Ascending aorta (tissue), 2 donors: Measurements from ENCODE around the gene SHOC1. TPM values are rescaled to one million over a fixed set of nuclear protein-coding genes. Genes with fewer than 3 reads are reported as not detected.

Source experiments
- DNase-seq, 2 donors: peaks; one replicate each; pipeline ENCODE4 v3.0.0-alpha.2; 2019; ENCODE audit warnings: low spot score in 2 of 2
- H3K27ac ChIP-seq, 2 donors: fragments of 200-600 bp; sonication (generic); one replicate each; pipeline ENCODE4 v1.5.1; 2016 to 2017; ENCODE audit warnings: mild to moderate bottlenecking in 1 of 2
- H3K27me3 ChIP-seq: fragments of 200-600 bp; sonication (generic); one replicate; pipeline ENCODE4 v1.5.1; 2017
- H3K36me3 ChIP-seq, 2 donors: fragments of 200-600 bp; sonication (generic); one replicate each; pipeline ENCODE4 v1.5.1; 2016
- H3K4me1 ChIP-seq, 2 donors: fragments of 200-600 bp; sonication (generic); one replicate each; pipeline ENCODE4 v1.5.1; 2016 to 2017; ENCODE audit warnings: mild to moderate bottlenecking in 1 of 2
- H3K4me3 ChIP-seq, 2 donors: fragments of 200-600 bp; sonication (generic); one replicate each; pipeline ENCODE4 v1.5.1; 2016 to 2017; ENCODE audit warnings: mild to moderate bottlenecking in 1 of 2
- H3K9me3 ChIP-seq, 2 donors: fragments of 200-600 bp; sonication (generic); one replicate each; pipeline ENCODE4 v1.5.1; 2016
- CTCF ChIP-seq, 3 experiments: fragments of 200-600 bp in 2 of 3; fragments of 450-650 bp in 1 of 3; sonication (generic) in 2 of 3; IDR thresholded peaks; one replicate each; pipeline ENCODE4 v1.5.1; 2016 to 2019; ENCODE audit warnings: antibody characterized with exemption in 3 of 3, mild to moderate bottlenecking in 1 of 3, moderate library complexity in 1 of 3
- intact Hi-C: fragments of 100-400 bp; cut with DNase I; formaldehyde crosslinking; loops from one replicate; pipeline ENCODE4 v1.15.1; 2023
- total RNA-seq: library from RNA; depleted of rRNA; stranded (reverse); fragments of >200 nt; gene quantifications from one replicate; pipeline ENCODE4 v1.1.0, GENCODE V29; 2016

SHOC1 gene
- total RNA-seq, 1 donor from 2014 or later, result not detected

GRCh38 chr9:111839387-111839786 is 44.6 kb upstream of the SHOC1 start:
- no peaks in the 10 kb centered on the region for H3K36me3 ChIP-seq
- no peaks in the 10 kb centered on the region for H3K9me3 ChIP-seq
- no peaks in the 10 kb centered on the region for H3K4me1 ChIP-seq
- H3K27ac ChIP-seq, result no peak overlapping the region
- no peak for TF ChIP-seq CTCF (IDR thresholded peaks at IDR 0.05)
- H3K4me3 ChIP-seq, result no peak overlapping the region
- no peak for DNase-seq
- intact Hi-C loops, result no loop called here
- no peaks in the 10 kb centered on the region for H3K27me3 ChIP-seq

GRCh38 chr9:111838439-111838838 is 43.7 kb upstream of the SHOC1 start:
- intact Hi-C loops, result no loop called here

GRCh38 chr9:111836311-111836710 is 41.6 kb upstream of the SHOC1 start:
- no peak for DNase-seq
- Histone ChIP-seq H3K4me1 (no peaks in the 10 kb centered on the region), H3K4me3 (no peak overlapping the region), H3K27me3 (no peaks in the 10 kb centered on the region), H3K9me3 (no peaks in the 10 kb centered on the region), H3K36me3 (no peaks in the 10 kb centered on the region), H3K27ac (no peak overlapping the region)
- intact Hi-C loops, result no loop called here
- TF ChIP-seq CTCF (IDR thresholded peaks at IDR 0.05), result no peak

More at GRCh38 chr9:111838439-111838838, 43.7 kb upstream of the SHOC1 start:
- Histone ChIP-seq H3K4me1 (no peaks in the 10 kb centered on the region), H3K4me3 (no peak overlapping the region), H3K9me3 (no peaks in the 10 kb centered on the region), H3K27me3 (no peaks in the 10 kb centered on the region), H3K27ac (no peak overlapping the region), H3K36me3 (no peaks in the 10 kb centered on the region)
- no peak for DNase-seq
- no peak for TF ChIP-seq CTCF (IDR thresholded peaks at IDR 0.05)

- no peak overlapping the region for H3K4me3 ChIP-seq
- no peaks in the 10 kb centered on the region for H3K9me3 ChIP-seq
- no peaks in the 10 kb centered on the region for H3K27me3 ChIP-seq
- intact Hi-C loops, result no loop called here
- TF ChIP-seq CTCF (IDR thresholded peaks at IDR 0.05), result no peak
- no peak for DNase-seq
- no peak overlapping the region for H3K27ac ChIP-seq
- H3K4me1 ChIP-seq, result no peaks in the 10 kb centered on the region
- no peaks in the 10 kb centered on the region for H3K36me3 ChIP-seq
These were observed 39.2 kb upstream of the SHOC1 start for GRCh38 chr9:111833941-111834340.

GRCh38 chr9:111832449-111832848 is 37.7 kb upstream of the SHOC1 start:
- no peak overlapping the region for H3K4me3 ChIP-seq
- intact Hi-C loops, result no loop called here
- no peak for TF ChIP-seq CTCF (IDR thresholded peaks at IDR 0.05)
- DNase-seq, result no peak
- H3K9me3 ChIP-seq, result no peaks in the 10 kb centered on the region
- H3K4me1 ChIP-seq, result no peaks in the 10 kb centered on the region
- no peak overlapping the region for H3K27ac ChIP-seq
- H3K27me3 ChIP-seq, result no peaks in the 10 kb centered on the region
- no peaks in the 10 kb centered on the region for H3K36me3 ChIP-seq
